ENCODE measurements around the gene ZCCHC17. TPM values are rescaled to one million over a fixed set of nuclear protein-coding genes. Genes with fewer than 3 reads are reported as not detected.

ZCCHC17 gene
- total RNA-seq, 1 donor from 2014 or later = 51.3 TPM

- H3K4me1 Mint-ChIP-seq (ENCODE audit: low read depth, unreplicated experiment) = peaks cover 9% of the 10 kb centered on the region
- no peak overlapping the region for H3K27ac Mint-ChIP-seq (ENCODE audit: unreplicated experiment)
- peaks cover 15% of the 10 kb centered on the region for H3K36me3 ChIP-seq (ENCODE audit: insufficient read depth, low read length)
- no peak overlapping the region for H2AFZ ChIP-seq (ENCODE audit: low read depth, low read length)
- H3K36me3 Mint-ChIP-seq (ENCODE audit: low read depth, unreplicated experiment) = peaks cover 19% of the 10 kb centered on the region
- FAIRE-seq (no peak), DNase-seq (ENCODE audit: low read depth) (no peak)
- no peak overlapping the region for H3K27ac ChIP-seq (ENCODE audit: low read depth, low read length)
- H3K4me1 ChIP-seq (ENCODE audit: insufficient read depth, low read length) = no peaks in the 10 kb centered on the region
- H3K4me2 ChIP-seq (ENCODE audit: low read length) = no peak overlapping the region
- no peak overlapping the region for H3K4me3 ChIP-seq (ENCODE audit: insufficient read depth, low read depth, low read length)
- H3K9me3 Mint-ChIP-seq (ENCODE audit: unreplicated experiment) = no peaks in the 10 kb centered on the region
- H3K27me3 Mint-ChIP-seq (ENCODE audit: low read depth, unreplicated experiment) = no peaks in the 10 kb centered on the region
- H3K4me3 Mint-ChIP-seq (ENCODE audit: unreplicated experiment) = no peak overlapping the region
- no peak overlapping the region for H3K9ac ChIP-seq (ENCODE audit: low read length)
- no peaks in the 10 kb centered on the region for H3K27me3 ChIP-seq (ENCODE audit: insufficient read depth, low read length)
- no peaks in the 10 kb centered on the region for H3K9me3 ChIP-seq (ENCODE audit: insufficient read depth, low read depth, low read length)
- no peak for TF ChIP-seq CTCF (IDR thresholded peaks at IDR 0.05; ENCODE audit: insufficient read depth, low read depth, low read length)
- TF ChIP-seq EZH2 (IDR thresholded peaks at IDR 0.05; ENCODE audit: insufficient read depth, low read length) = no peak
- H4K20me1 ChIP-seq (ENCODE audit: insufficient read depth, low read length) = no peaks in the 10 kb centered on the region
- H3K79me2 ChIP-seq (ENCODE audit: insufficient read depth, low read length) = no peaks in the 10 kb centered on the region
Observed at GRCh38 chr1:31361607-31362006, 64.8 kb downstream of the ZCCHC17 start.

- no peak for FAIRE-seq
- H3K36me3 Mint-ChIP-seq (ENCODE audit: low read depth, unreplicated experiment) = peaks cover 19% of the 10 kb centered on the region
Observed at GRCh38 chr1:31362032-31362431, 65.2 kb downstream of the ZCCHC17 start.

More at GRCh38 chr1:31362032-31362431, 65.2 kb downstream of the ZCCHC17 start:
- no peak overlapping the region for H3K27ac ChIP-seq (ENCODE audit: low read depth, low read length)
- H4K20me1 ChIP-seq (ENCODE audit: insufficient read depth, low read length) = no peaks in the 10 kb centered on the region
- no peak overlapping the region for H3K4me3 ChIP-seq (ENCODE audit: insufficient read depth, low read depth, low read length)
- no peak overlapping the region for H2AFZ ChIP-seq (ENCODE audit: low read depth, low read length)
- Mint-ChIP-seq H3K4me1 (ENCODE audit: low read depth, unreplicated experiment) (peaks cover 9% of the 10 kb centered on the region), H3K9me3 (ENCODE audit: unreplicated experiment) (no peaks in the 10 kb centered on the region), H3K27me3 (ENCODE audit: low read depth, unreplicated experiment) (no peaks in the 10 kb centered on the region), H3K4me3 (ENCODE audit: unreplicated experiment) (no peak overlapping the region), H3K27ac (ENCODE audit: unreplicated experiment) (no peak overlapping the region)
- H3K79me2 ChIP-seq (ENCODE audit: insufficient read depth, low read length) = no peaks in the 10 kb centered on the region
- H3K9ac ChIP-seq (ENCODE audit: low read length) = no peak overlapping the region
- no peaks in the 10 kb centered on the region for H3K4me1 ChIP-seq (ENCODE audit: insufficient read depth, low read length)
- no peak overlapping the region for H3K4me2 ChIP-seq (ENCODE audit: low read length)
- TF ChIP-seq CTCF (IDR thresholded peaks at IDR 0.05; ENCODE audit: insufficient read depth, low read depth, low read length) (no peak), EZH2 (IDR thresholded peaks at IDR 0.05; ENCODE audit: insufficient read depth, low read length) (no peak)
- DNase-seq (ENCODE audit: low read depth) = no peak
- H3K27me3 ChIP-seq (ENCODE audit: insufficient read depth, low read length) = no peaks in the 10 kb centered on the region
- H3K9me3 ChIP-seq (ENCODE audit: insufficient read depth, low read depth, low read length) = no peaks in the 10 kb centered on the region
- peaks cover 11% of the 10 kb centered on the region for H3K36me3 ChIP-seq (ENCODE audit: insufficient read depth, low read length)
